Measurements from ENCODE around the gene SPATA31D3. TPM values are rescaled to one million over a fixed set of nuclear protein-coding genes. Genes with fewer than 3 reads are reported as not detected.
"Not testable (repeated sequence)": the region's sequence is repeated elsewhere in the genome, so short reads cannot be mapped to it uniquely, and the experiment has no call there.

SPATA31D3 gene
- total RNA-seq: not detected
- long read RNA-seq: 0 reads

- DNase-seq (ENCODE audit: low spot score): not testable (repeated sequence)
Observed at GRCh38 chr9:81943393-81943792, at the start of gene SPATA31D3. TSS of gene SPATA31D3 (plus strand) at chr9:81943500. CDS start at chr9:81943586, 86 bp downstream.

- no peak for DNase-seq (ENCODE audit: low spot score)
Observed at GRCh38 chr9:81893929-81894328, 49.4 kb upstream of the SPATA31D3 start.

DNA sequence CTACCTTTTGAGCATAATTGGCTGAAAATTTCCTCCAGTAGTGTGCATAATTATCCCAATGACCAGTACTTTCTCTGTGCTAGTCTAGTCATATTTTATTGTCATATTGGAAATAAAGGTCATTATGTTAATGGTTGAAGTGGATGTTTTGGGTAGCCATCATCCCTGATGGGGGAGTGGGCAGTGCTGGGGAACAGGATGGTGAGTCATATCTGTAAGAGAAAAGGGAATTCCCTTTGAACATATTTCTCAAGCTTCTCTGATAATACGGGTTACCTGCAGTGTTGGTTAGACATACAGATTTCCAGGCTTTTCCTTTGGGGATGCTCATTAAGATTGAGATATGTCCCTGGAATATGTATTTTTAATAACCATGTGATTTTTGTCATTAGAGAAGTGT is 48.4 kb upstream of the SPATA31D3 start:
- no peak for DNase-seq (ENCODE audit: low spot score)

DNA sequence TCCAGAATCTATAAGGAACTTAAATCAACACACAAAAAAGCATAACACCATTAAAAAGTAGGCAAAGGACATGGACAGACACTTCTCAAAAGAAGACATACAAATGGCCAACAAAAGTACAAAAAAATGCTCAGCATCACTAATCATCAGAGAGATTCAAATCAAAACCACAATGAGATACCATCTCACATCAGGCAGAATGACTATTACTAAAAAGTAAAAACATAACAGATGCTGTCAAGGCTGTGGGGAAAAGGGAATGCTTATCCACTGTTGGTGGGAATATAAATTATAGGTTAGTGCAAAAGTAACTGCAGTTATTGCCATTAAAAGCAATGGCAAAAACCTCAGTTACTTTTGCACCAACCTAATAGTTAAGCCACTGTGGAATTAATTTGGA is 47.2 kb upstream of the SPATA31D3 start:
- no peak for DNase-seq (ENCODE audit: low spot score)

DNA sequence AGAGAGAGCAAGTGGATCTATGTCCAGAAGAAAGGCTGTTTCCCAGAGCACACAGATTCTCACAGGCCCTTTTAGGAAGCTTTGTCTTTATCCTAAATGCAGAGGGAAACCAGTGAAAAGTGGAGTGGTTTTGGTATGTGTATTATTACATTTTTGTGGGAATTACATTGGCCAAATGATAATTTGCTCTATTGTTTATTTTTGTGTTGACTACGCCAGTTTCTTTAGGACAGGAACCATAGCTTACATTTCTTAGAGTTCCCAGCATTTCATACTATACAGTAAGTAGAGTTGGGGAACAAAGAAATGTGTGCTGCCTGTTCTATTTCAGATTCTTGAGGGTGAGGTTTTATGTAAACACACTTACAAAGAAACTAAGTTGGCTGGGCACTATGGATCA is 44.4 kb upstream of the SPATA31D3 start:
- DNase-seq (ENCODE audit: low spot score): no peak

DNA sequence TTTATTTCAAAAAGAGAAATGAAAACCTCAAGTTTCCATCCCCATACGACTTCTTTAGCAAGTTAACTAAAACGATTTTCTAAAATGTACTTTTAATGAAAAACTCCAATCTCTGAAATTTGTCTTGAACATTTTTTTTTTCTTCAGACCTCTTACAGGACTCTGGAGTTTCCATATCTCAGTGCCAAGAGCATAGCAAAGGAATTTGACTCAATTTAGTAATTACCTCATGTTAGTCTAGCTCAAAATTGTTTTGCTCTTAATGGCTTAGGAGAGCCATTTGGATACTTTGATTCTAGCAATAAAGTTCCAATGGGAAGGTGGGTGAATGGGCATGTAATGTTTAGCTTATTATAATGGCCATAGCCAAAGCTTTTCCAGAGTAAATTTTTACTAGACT is 41.1 kb upstream of the SPATA31D3 start:
- no peak for DNase-seq (ENCODE audit: low spot score)

- DNase-seq (ENCODE audit: low spot score): no peak
Observed at GRCh38 chr9:81902626-81903025, 40.7 kb upstream of the SPATA31D3 start.

- no peak for DNase-seq (ENCODE audit: low spot score)
Observed at GRCh38 chr9:81906671-81907070, 36.6 kb upstream of the SPATA31D3 start.

DNA sequence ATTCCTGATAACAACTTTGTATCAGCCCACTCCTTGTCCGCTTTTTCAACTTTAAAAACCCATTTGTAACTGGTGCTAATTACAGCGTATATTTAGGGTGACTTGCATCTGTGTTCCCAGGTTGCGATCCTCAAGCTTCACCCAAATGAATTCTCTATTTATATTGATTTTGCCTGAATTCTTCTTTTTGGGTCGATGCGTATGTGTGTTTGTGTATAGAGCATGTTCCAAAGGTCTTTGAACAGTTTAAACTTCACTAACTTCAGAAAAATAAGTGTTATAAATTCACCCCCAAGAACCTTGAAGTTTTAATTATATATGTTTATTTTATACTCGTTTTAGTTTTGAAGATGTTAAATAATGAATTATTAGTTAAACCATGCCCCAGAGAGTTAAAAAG is 31.2 kb upstream of the SPATA31D3 start:
- no peak for DNase-seq (ENCODE audit: low spot score)

DNA sequence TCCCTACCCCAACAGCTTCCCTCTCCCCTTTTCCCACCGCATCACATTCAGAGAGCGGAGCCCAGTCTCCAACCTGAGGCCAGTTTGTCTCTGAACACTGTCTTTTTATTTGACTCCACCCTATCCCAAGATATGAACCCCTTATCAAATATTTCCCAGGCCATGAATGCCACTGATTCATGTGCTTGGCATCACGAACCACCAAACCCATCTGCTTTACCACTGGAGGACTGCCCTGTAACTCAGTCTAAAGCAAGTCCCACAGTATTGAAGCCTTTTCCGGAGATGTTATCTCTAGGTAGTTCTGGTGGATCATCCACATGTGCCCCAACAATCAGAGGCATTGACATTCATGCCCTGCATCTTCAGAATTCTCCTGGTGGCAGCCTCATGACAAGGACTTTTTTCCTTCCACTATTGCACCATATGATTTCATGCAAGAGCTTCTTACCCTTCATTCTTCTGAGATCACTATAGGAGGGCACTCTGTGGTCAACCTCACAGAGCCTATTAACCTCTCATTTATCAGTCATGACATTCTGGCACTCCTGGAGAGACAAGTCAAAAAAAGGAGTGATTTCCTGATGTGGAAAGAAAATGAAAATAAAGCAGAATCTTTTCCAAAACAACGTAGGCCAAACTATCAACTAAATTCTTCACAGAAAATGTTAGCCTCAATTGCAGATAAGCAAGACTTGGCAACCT is 27.3 kb upstream of the SPATA31D3 start:
- no peak for DNase-seq (ENCODE audit: low spot score)

DNA sequence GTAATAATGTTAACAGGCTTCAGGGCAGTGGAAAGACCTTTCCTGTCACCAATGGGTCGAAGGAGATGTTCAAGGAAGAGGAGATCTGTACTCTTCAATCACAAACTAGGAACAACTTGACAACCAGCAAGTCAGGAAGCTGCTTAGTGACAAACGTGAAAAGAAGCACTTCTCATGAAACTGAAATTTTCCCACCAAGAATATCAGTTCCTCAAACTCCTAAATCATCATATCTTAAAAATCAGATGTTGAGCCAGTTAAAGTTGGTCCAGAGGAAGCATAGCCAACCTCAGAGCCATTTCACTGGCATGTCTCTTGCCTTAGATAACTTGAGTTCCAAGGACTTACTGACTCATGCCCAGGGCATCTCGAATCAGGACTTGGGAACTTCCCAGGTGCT is 24.8 kb upstream of the SPATA31D3 start:
- DNase-seq (ENCODE audit: low spot score): not testable (repeated sequence)

GRCh38 chr9:81928305-81928704 is 15.0 kb upstream of the SPATA31D3 start, which contains the start of gene SPATA31D4:
TSS of gene SPATA31D4 (plus strand) at chr9:81928428. CDS start at chr9:81928514, 86 bp downstream.
- DNase-seq (ENCODE audit: low spot score): not testable (repeated sequence)

- DNase-seq (ENCODE audit: low spot score): not testable (repeated sequence)
Observed at GRCh38 chr9:81930147-81930546, 13.2 kb upstream of the SPATA31D3 start.

GRCh38 chr9:81933547-81933946 is 9.8 kb upstream of the SPATA31D3 start:
- not testable (repeated sequence) for DNase-seq (ENCODE audit: low spot score)

- not testable (repeated sequence) for DNase-seq (ENCODE audit: low spot score)
Observed at GRCh38 chr9:81948650-81949049, 5.3 kb downstream of the SPATA31D3 start.

- DNase-seq (ENCODE audit: low spot score): no peak
Observed at GRCh38 chr9:81953096-81953495, 9.8 kb downstream of the SPATA31D3 start.

GRCh38 chr9:81955625-81956024 is 12.3 kb downstream of the SPATA31D3 start:
- DNase-seq (ENCODE audit: low spot score): no peak

DNA sequence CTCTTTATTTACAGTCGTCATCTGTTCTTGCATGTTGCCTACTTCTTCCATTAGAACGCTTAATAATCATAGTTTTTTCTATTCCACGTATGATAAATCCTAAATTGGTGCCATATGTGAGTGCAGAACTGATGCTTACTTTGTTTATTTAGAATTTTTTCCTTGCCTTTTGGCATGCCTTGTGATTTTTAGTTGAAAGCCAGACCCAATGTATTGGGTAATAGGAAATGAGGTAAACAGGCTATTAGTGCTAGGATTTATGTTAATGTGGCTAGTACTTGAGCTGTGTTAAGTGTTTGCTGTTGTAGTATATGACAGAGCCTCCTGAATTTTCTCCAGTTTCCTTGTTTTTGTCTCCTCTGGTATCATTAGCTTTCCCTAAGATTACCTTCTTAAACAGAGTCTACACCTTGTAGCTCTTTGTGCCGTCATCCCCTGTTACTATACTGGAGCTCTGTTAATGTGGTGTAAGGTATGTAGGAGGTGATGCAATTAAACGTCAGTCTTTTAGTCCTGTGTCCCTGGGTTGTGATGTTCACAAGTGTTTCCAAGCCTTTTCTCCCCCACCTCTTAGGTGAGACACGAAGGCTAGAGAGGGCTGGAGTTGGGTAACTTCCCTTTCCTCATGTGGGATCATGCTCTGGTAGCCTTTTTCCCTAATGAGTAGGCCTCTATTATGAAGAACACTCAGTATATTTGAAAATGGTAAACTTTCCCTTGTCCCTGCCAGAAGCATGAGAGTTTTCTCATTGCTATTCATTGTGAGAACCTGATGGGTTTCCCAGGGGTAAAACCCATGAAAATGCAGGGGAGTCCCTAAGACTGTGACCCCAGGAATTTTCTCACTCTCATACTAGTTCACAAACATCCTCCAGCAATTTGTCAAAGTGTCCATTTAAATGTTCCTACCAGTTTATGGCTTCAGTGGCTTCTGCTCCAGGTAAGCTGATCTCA is 21.2 kb downstream of the SPATA31D3 start:
- DNase-seq (ENCODE audit: low spot score): no peak

- no peak for DNase-seq (ENCODE audit: low spot score)
Observed at GRCh38 chr9:81968026-81968425, 24.7 kb downstream of the SPATA31D3 start.

GRCh38 chr9:81969971-81970370 is 26.7 kb downstream of the SPATA31D3 start:
- no peak for DNase-seq (ENCODE audit: low spot score)

GRCh38 chr9:81971727-81972126 is 28.4 kb downstream of the SPATA31D3 start:
- DNase-seq (ENCODE audit: low spot score): no peak

- no peak for DNase-seq (ENCODE audit: low spot score)
Observed at GRCh38 chr9:81974764-81975163, 31.5 kb downstream of the SPATA31D3 start.
